Hematopoietic multipotent progenitor cell (in vitro differentiated cells): ENCODE measurements around the gene MB. TPM values are rescaled to one million over a fixed set of nuclear protein-coding genes. Genes with fewer than 3 reads are reported as not detected.
A peak's percentile ranks its signal among the peaks of the same experiment; 100 is the strongest.

Source experiments
- DNase-seq, 3 donors: peaks; one replicate each; pipeline ENCODE4 v3.0.0-alpha.2; 2011 to 2015; ENCODE audit warnings: low read depth in 2 of 3, low spot score in 2 of 3
- total RNA-seq: library from RNA; depleted of rRNA; stranded (reverse); fragments of >200 nt; gene quantifications from one replicate; pipeline ENCODE4 v1.2.3, GENCODE V29; 2012

Gene MB
- total RNA-seq, 1 donor = not detected

DNA sequence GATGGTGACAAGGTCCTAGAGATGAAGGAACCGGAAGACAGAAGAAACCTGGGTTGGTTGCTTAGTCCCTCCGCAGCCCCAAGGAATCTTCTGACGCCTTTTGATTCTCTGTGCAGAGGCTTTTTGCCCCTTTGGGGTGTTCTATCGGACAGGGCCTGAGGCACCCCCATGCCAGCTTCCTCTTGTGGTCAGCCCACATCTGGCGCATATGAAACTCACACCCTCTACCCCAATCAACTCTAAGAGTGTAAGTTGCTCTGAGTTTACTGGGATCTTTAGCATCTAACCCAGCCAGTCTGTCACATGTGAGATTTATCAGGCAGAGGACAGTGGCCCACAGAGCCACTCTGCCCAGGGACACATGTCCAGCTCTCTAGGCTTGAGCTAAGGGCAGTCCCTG, 59.1 kb downstream of the MB start:
- peak in 1 of 3 donors; percentile 25 for DNase-seq

Other genes with a start within 250 kb of the MB start
- gene HMOX1, start 236.2 kb downstream of the MB start, total RNA-seq = 0.81 TPM
- 192 TPM for gene MCM5, start 217.2 kb downstream of the MB start, total RNA-seq
- under 0.01 TPM for gene RASD2, start 76.5 kb downstream of the MB start, total RNA-seq
- 12.9 TPM for gene APOL6, start 31.1 kb upstream of the MB start, total RNA-seq
- not detected for gene APOL5, start 100.5 kb upstream of the MB start, total RNA-seq